Ascending aorta (tissue), 2 donors: ENCODE data around the gene PLEKHH1. TPM values are rescaled to one million over a fixed set of nuclear protein-coding genes. Genes with fewer than 3 reads are reported as not detected.
A peak's percentile ranks its signal among the peaks of the same experiment; 100 is the strongest.

ENCODE experiments used
- DNase-seq, 2 donors: peaks; one replicate each; pipeline ENCODE4 v3.0.0-alpha.2; 2019; ENCODE audit warnings: low spot score in 2 of 2
- H3K27ac ChIP-seq, 2 donors: fragments of 200-600 bp; sonication (generic); one replicate each; pipeline ENCODE4 v1.5.1; 2016 to 2017; ENCODE audit warnings: mild to moderate bottlenecking in 1 of 2
- H3K27me3 ChIP-seq: fragments of 200-600 bp; sonication (generic); one replicate; pipeline ENCODE4 v1.5.1; 2017
- H3K36me3 ChIP-seq, 2 donors: fragments of 200-600 bp; sonication (generic); one replicate each; pipeline ENCODE4 v1.5.1; 2016
- H3K4me1 ChIP-seq, 2 donors: fragments of 200-600 bp; sonication (generic); one replicate each; pipeline ENCODE4 v1.5.1; 2016 to 2017; ENCODE audit warnings: mild to moderate bottlenecking in 1 of 2
- H3K4me3 ChIP-seq, 2 donors: fragments of 200-600 bp; sonication (generic); one replicate each; pipeline ENCODE4 v1.5.1; 2016 to 2017; ENCODE audit warnings: mild to moderate bottlenecking in 1 of 2
- H3K9me3 ChIP-seq, 2 donors: fragments of 200-600 bp; sonication (generic); one replicate each; pipeline ENCODE4 v1.5.1; 2016
- CTCF ChIP-seq, 3 experiments: fragments of 200-600 bp in 2 of 3; fragments of 450-650 bp in 1 of 3; sonication (generic) in 2 of 3; IDR thresholded peaks; one replicate each; pipeline ENCODE4 v1.5.1; 2016 to 2019; ENCODE audit warnings: antibody characterized with exemption in 3 of 3, mild to moderate bottlenecking in 1 of 3, moderate library complexity in 1 of 3
- intact Hi-C: fragments of 100-400 bp; cut with DNase I; formaldehyde crosslinking; loops from one replicate; pipeline ENCODE4 v1.15.1; 2023
- total RNA-seq: library from RNA; depleted of rRNA; stranded (reverse); fragments of >200 nt; gene quantifications from one replicate; pipeline ENCODE4 v1.1.0, GENCODE V29; 2016

PLEKHH1 gene
- 15.0 TPM for total RNA-seq

- H3K36me3 ChIP-seq: no peaks in the 10 kb centered on the region
- intact Hi-C loops: no loop called here
- TF ChIP-seq CTCF (IDR thresholded peaks at IDR 0.05): no peak
- H3K9me3 ChIP-seq: no peaks in the 10 kb centered on the region
- peak within 1 kb of the TSS; percentile 87 to 88 for H3K4me3 ChIP-seq
- no peak within 1 kb of the TSS for H3K27ac ChIP-seq
- peak in 1 of 2 donors; percentile 84 for DNase-seq
- H3K27me3 ChIP-seq: no peaks in the 10 kb centered on the region
- peaks cover 4 to 9% of the 10 kb centered on the region in 2 donors for H3K4me1 ChIP-seq
Observed at GRCh38 chr14:67532998-67533753, at the start of gene PLEKHH1. TSS of gene PLEKHH1 (plus strand) at chr14:67533290. CDS start at chr14:67541868, 8,578 bp downstream.

GRCh38 chr14:67483579-67484285 is 49.4 kb upstream of the PLEKHH1 start:
- H3K27ac ChIP-seq: no peak overlapping the region
- intact Hi-C loops: no loop called here
- DNase-seq: no peak
- H3K27me3 ChIP-seq: no peaks in the 10 kb centered on the region
- no peak for TF ChIP-seq CTCF (IDR thresholded peaks at IDR 0.05)
- H3K4me3 ChIP-seq: no peak overlapping the region
- no peaks in the 10 kb centered on the region for H3K9me3 ChIP-seq
- no peaks in the 10 kb centered on the region for H3K4me1 ChIP-seq
- no peaks in the 10 kb centered on the region for H3K36me3 ChIP-seq

- no peak for DNase-seq
- no peak overlapping the region for H3K4me3 ChIP-seq
- no peaks in the 10 kb centered on the region for H3K9me3 ChIP-seq
- H3K27me3 ChIP-seq: no peaks in the 10 kb centered on the region
- no peak for TF ChIP-seq CTCF (IDR thresholded peaks at IDR 0.05)
- H3K27ac ChIP-seq: no peak overlapping the region
- H3K4me1 ChIP-seq: no peaks in the 10 kb centered on the region
- intact Hi-C loops: no loop called here
- no peaks in the 10 kb centered on the region for H3K36me3 ChIP-seq
Observed at GRCh38 chr14:67485501-67486095, 47.5 kb upstream of the PLEKHH1 start.

GRCh38 chr14:67486890-67487289 is 46.2 kb upstream of the PLEKHH1 start:
- H3K27me3 ChIP-seq: no peaks in the 10 kb centered on the region
- no peak for DNase-seq
- no peak overlapping the region for H3K4me3 ChIP-seq
- no peaks in the 10 kb centered on the region for H3K4me1 ChIP-seq
- TF ChIP-seq CTCF (IDR thresholded peaks at IDR 0.05): no peak
- H3K9me3 ChIP-seq: no peaks in the 10 kb centered on the region
- intact Hi-C loops: no loop called here
- no peak overlapping the region for H3K27ac ChIP-seq
- H3K36me3 ChIP-seq: no peaks in the 10 kb centered on the region

- Histone ChIP-seq H3K4me1 (no peaks in the 10 kb centered on the region), H3K27me3 (no peaks in the 10 kb centered on the region), H3K4me3 (no peak overlapping the region), H3K27ac (no peak overlapping the region), H3K36me3 (no peaks in the 10 kb centered on the region), H3K9me3 (no peaks in the 10 kb centered on the region)
- intact Hi-C loops: no loop called here
- no peak for TF ChIP-seq CTCF (IDR thresholded peaks at IDR 0.05)
- no peak for DNase-seq
Observed at GRCh38 chr14:67487332-67487731, 45.8 kb upstream of the PLEKHH1 start.
